Osteocyte (in vitro differentiated cells): Measurements from ENCODE around the gene ANO6. TPM values are rescaled to one million over a fixed set of nuclear protein-coding genes. Genes with fewer than 3 reads are reported as not detected.

Experiments
- DNase-seq: peaks from one replicate; pipeline ENCODE4 v3.0.0; 2021; ENCODE audit warnings: mixed read lengths; ENCODE audit not compliant: unreplicated experiment; ENCODE audit errors: extremely low spot score
- H3K27ac Mint-ChIP-seq: one replicate; pipeline ENCODE4 v1.8.0; 2021; ENCODE audit warnings: mild to moderate bottlenecking, mixed read lengths; ENCODE audit not compliant: unreplicated experiment
- H3K27me3 Mint-ChIP-seq: one replicate; pipeline ENCODE4 v1.8.0; 2021; ENCODE audit warnings: mixed read lengths; ENCODE audit not compliant: unreplicated experiment
- H3K36me3 Mint-ChIP-seq: one replicate; pipeline ENCODE4 v1.8.0; 2021; ENCODE audit warnings: mixed read lengths; ENCODE audit not compliant: unreplicated experiment
- H3K4me1 Mint-ChIP-seq: one replicate; pipeline ENCODE4 v1.8.0; 2021; ENCODE audit warnings: mixed read lengths; ENCODE audit not compliant: unreplicated experiment
- H3K4me3 Mint-ChIP-seq: one replicate; pipeline ENCODE4 v1.8.0; 2021; ENCODE audit warnings: mild to moderate bottlenecking, moderate library complexity, mixed read lengths; ENCODE audit not compliant: unreplicated experiment
- H3K9me3 Mint-ChIP-seq: one replicate; pipeline ENCODE4 v1.8.0; 2021; ENCODE audit warnings: mixed read lengths; ENCODE audit not compliant: unreplicated experiment
- CTCF ChIP-seq: fragments of 200-600 bp; sonication (generic); IDR thresholded peaks from 2 replicates; pipeline ENCODE4 v1.5.0; 2021; ENCODE audit warnings: antibody characterized with exemption, mild to moderate bottlenecking, moderate library complexity
- total RNA-seq: library from RNA; stranded (reverse); gene quantifications from 2 replicates; pipeline ENCODE4 v1.2.1, GENCODE V29; 2021

ANO6 gene
- total RNA-seq, 1 donor from 2014 or later = 65.5 TPM

DNA sequence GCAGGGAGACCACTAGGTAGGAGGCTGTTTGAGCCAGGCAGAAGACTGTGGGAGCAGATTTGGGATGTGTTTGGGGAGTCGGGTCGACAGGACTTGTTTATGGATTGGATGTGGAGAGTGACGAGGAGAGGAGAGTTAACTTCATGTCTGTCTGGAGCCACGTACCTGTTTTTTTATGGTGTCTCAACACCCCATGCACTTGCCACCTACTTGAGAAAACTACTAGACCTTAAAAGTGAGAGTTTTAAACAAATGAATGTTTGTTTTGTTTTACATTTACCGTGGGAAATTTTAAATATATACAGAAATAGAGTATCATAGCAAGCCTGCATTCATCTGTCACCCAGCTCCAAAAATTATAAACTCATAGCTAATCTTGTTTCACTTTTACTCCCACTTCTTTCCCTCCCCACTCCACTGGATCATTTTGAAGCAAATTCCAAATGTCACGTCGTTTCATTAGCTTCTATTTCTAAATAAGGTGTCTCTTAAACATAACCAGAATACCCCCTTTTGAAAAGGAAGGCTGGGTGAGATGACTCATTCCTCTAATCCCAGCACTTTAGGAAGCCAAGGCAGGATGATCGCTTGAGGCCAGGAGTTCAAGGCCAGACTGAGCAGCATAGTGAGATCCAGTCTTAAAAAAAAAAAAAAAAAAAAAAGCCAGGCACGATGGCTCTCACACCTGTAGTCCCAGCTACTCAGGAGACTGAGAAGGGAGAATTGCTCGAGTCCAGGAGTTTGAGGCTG is 136.2 kb downstream of the ANO6 start:
- DNase-seq = no peak
- H3K36me3 Mint-ChIP-seq = peaks cover 50% of the 10 kb centered on the region
- H3K27me3 Mint-ChIP-seq = no peaks in the 10 kb centered on the region
- peaks cover 17% of the 10 kb centered on the region for H3K4me1 Mint-ChIP-seq
- TF ChIP-seq CTCF = no peak
- no peak overlapping the region for H3K27ac Mint-ChIP-seq
- H3K9me3 Mint-ChIP-seq = no peaks in the 10 kb centered on the region
- H3K4me3 Mint-ChIP-seq = no peak overlapping the region

DNA sequence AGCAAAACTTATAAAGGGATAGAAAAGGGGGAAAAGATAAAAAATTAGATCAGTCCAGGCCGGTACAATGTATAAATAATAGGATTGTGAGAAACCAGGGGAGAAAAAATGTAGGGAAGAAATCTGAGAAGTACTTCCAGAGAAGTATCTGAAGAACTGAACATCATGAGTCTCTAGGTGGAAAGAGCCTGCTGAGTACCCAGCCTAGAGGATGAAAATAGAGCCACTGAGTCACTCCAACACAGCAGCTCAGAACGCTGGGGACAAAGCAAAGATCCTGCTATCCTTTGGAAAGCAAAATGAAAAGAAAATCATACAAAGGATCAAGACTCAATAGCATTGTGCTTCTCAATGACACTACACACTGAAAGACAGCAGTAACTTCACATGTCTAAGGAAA is 138.0 kb downstream of the ANO6 start:
- H3K27ac Mint-ChIP-seq = no peak overlapping the region
- DNase-seq = no peak
- peaks cover 45% of the 10 kb centered on the region for H3K36me3 Mint-ChIP-seq
- H3K4me1 Mint-ChIP-seq = peaks cover 29% of the 10 kb centered on the region
- no peaks in the 10 kb centered on the region for H3K9me3 Mint-ChIP-seq
- TF ChIP-seq CTCF = no peak
- no peaks in the 10 kb centered on the region for H3K27me3 Mint-ChIP-seq
- no peak overlapping the region for H3K4me3 Mint-ChIP-seq

DNA sequence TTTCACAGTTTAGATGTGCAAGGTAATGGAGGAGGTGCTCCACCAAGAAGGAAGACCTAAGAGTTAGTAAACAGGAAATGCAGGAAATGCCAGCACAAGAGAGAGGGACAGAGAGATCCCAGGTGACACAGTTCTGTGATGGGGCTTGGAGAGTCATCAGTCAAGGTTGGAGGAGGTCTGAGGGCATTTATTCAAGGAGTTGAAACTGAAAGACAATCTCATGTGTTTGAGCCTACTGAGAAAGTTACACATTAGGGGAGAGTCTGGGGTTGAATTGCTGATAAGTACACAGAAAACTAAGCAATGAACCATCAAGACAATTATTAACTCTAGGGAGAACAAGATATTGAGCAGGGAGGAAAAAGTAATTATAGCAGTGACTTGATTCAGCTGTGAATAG is 138.5 kb downstream of the ANO6 start:
- no peaks in the 10 kb centered on the region for H3K9me3 Mint-ChIP-seq
- peaks cover 28% of the 10 kb centered on the region for H3K4me1 Mint-ChIP-seq
- H3K27ac Mint-ChIP-seq = no peak overlapping the region
- no peaks in the 10 kb centered on the region for H3K27me3 Mint-ChIP-seq
- no peak overlapping the region for H3K4me3 Mint-ChIP-seq
- peaks cover 45% of the 10 kb centered on the region for H3K36me3 Mint-ChIP-seq
- DNase-seq = no peak
- no peak for TF ChIP-seq CTCF

GRCh38 chr12:45355730-45356129 is 139.8 kb downstream of the ANO6 start:
- H3K27ac Mint-ChIP-seq = no peak overlapping the region
- peaks cover 18% of the 10 kb centered on the region for H3K4me1 Mint-ChIP-seq
- peaks cover 46% of the 10 kb centered on the region for H3K36me3 Mint-ChIP-seq
- no peak overlapping the region for H3K4me3 Mint-ChIP-seq
- H3K9me3 Mint-ChIP-seq = no peaks in the 10 kb centered on the region
- no peak for TF ChIP-seq CTCF
- DNase-seq = no peak
- no peaks in the 10 kb centered on the region for H3K27me3 Mint-ChIP-seq

- peaks cover 43% of the 10 kb centered on the region for H3K36me3 Mint-ChIP-seq
- no peak for TF ChIP-seq CTCF
- H3K9me3 Mint-ChIP-seq = peaks cover 7% of the 10 kb centered on the region
These were observed 141.1 kb downstream of the ANO6 start for GRCh38 chr12:45356822-45357538.

More at GRCh38 chr12:45356822-45357538, 141.1 kb downstream of the ANO6 start:
- Mint-ChIP-seq H3K27ac (peak overlapping the region; percentile 58), H3K4me3 (no peak overlapping the region), H3K4me1 (peaks cover 18% of the 10 kb centered on the region), H3K27me3 (no peaks in the 10 kb centered on the region)
- no peak for DNase-seq
